HG03196 (cell line): ENCODE data around the gene CFAP410.

Source experiments
- ATAC-seq: cut with Tn5 transposase; IDR thresholded peaks from one replicate; pipeline ENCODE4 v1.9.1; 2021; ENCODE audit not compliant: unreplicated experiment

The CFAP410 gene

DNA sequence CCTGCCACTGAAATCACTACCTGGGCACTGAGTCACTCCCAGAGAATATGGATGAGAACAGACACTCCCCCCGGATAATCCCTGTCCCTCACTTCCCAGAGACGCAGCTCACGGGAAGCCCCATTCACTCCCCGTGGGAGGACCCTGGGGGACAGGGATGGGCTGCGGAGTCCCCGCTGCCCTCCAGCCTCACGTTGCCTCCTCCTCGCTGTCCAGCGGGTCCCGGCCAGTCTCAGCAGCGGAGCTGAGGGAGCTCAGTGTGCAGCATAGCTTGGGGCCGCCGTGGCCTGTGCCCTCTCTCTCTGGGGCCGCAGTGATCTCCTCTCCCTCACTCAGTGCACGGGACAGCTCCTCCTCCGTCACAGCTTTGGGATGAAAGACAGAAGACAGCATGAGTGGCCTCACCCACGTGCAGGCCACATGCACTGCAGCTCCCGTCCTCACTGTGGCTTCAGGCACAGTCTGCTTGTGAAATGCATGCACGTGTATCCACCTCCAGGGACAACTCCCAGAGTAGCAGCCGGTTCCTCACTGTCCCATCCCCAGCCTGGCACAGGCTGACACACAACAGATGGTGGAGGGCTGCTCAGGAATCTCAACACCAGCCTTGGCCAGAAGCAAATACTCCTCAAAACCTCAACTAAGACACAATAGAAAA lies 7.4 kb downstream of the CFAP410 start:
- no peak for ATAC-seq

DNA sequence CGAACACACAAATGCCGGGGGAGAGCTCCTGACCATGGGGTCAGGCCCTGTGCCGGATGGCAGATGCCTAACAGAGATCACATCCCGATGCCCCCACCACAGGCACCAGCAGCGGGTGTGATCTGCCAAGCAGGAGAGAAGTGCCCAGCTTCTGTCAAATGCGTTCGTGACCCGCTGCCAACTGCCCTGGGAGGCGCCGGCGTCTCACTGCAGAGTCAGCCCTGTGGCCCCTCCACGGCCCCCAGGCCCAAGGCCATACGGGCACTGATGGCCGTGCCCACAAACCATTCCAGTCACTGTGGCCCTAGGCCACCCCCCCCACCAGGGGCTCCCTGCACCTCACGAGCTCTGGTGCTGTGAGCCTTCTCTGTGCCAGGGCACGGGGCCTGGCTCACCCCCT lies 8.0 kb downstream of the CFAP410 start:
- no peak for ATAC-seq

- no peak for ATAC-seq
These were observed 8.5 kb downstream of the CFAP410 start for GRCh38 chr21:44330698-44331097.

DNA sequence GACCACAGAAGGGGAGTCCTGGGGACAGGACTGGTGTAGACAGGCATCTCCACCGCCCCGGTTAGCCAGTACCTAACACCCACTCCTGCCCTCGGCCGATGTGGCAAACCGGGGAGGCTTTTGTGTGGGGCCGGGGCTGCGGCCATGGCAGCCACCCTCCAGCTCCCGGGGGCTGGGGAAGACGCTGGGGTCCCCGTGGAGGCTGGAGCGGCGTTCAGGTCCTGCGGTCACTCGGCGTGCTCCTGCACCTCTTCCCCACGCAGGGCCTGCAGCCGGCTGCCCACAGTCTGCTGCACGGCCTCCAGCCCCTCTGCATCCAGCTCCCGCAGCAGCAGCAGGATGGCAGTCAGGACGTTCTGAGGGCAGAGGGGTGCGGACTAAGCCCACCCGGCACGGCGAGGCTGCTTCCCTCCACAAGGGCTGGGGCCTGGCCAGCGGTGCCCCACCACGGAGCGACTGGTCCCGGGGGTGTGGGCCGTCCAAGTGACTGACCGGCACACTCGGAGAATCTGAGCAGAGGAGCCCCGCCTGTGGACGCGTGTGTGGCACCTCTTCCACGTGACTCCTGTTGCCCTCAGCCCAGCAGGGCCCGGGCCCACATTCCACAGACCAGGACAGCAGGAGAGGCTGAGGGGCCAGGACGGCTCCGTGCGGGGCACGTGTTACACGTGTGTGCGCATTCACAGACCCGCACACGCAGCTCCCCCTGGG lies 9.1 kb downstream of the CFAP410 start:
- ATAC-seq = no peak

GRCh38 chr21:44329086-44329889 lies 9.9 kb downstream of the CFAP410 start:
- ATAC-seq = no peak

DNA sequence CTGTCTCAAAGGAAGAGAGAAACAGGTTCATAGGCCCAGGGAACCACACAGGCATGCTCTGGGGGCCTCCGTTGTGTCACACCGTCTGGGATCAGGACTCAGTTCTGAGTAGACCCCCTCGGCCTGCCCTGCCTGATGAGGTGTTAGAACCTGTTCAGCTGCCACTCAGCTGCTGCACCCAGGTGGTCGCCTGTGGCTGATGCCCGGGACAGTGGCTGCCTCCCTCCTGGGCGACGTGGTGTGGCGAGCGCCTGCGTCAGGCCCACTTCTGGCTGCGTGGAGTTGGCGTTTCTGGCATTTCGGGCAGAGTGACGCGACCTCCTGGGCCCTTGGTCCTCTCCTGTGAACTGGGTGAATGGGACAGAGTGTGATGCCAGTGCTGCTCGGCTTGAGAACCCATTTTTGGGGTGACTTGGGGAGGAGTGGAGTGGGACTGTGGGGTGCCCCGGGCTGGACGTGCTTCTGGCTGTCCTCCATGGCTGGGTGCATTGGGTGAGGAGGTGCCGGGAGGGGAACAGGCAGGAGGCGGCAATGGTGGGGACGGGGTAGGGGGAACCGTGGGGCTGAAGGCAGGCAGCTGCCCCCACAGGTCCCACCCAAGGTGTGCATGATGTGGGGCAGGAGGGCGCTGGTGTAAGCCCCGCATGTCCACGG lies 10.8 kb downstream of the CFAP410 start:
- ATAC-seq = no peak

DNA sequence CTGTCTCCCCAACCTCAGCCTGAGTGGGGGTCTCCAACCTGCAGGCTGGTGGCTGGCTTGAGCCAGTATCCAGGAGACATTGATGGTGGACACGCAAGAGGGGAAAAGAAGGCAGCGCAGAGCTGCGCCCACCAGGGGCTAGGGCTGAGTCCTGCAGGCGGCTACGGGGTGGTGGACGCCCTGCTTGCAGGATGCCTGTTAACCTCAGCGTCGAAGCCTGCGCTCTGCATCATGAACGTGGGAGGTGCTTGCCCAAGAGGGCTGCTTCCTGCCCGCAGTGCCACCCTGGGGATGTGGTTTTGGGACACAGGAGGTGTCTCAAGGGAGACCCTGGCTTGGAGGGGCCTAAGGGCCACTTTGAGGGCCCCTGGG lies 11.6 kb downstream of the CFAP410 start:
- no peak for ATAC-seq

DNA sequence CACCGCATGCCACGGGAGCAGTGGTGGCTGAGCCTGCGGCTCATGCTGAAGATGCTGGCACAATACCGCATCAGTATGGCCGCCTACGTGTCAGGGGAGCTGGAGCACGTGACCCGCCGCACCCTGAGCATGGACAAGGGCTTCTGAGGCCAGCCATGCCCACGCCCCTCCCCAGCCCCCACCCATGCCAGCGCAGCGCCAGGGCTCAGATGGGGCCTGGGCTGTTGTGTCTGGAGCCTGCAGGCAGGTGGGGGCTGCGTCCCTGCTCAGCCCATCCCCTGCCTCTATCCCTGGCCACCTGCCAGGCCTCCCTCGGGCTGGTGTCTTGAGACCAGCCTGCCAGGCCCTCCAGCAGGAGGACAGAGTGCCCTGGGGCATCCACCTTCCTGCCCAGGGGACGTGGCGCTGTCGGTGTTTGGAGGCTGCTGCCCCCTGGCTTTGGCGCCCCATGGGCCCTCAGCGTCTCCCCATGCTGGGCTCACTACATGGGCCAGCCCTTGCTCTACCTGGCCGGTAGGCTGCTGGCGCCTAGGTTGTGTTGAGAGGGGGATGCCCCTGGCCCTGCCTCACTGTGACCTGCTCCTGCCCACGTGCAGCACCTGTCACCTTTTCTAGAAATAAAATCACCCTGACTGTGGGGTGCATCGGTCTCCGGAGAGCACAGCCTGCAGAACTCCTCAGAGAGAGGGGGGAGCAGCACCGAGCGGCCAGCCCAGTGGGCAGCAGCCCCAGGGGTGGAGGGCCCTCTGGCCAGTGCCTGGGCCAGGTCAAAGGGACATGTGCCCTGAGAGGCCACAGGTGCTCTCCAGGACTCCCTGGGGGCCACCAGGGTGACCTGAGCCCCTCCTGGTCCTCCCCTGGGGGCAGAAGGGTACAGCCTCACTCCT lies 12.2 kb downstream of the CFAP410 start:
- no peak for ATAC-seq

GRCh38 chr21:44326272-44326647 lies 12.9 kb downstream of the CFAP410 start:
- ATAC-seq = no peak

GRCh38 chr21:44325386-44326271 lies 13.6 kb downstream of the CFAP410 start:
- ATAC-seq = no peak

DNA sequence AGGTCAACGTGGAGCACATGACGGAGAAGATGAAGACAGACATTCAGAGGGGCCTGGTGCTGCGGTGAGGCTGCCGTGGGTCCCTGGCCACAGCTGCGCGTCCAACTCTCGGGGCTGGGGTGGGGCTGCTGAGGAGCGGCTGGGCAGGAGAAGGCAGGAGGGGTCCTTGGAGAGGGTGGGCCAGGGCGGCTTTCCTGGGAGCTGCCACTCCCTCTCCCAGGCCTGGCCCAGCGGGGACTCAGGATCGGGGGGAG lies 14.4 kb downstream of the CFAP410 start:
- ATAC-seq = no peak

DNA sequence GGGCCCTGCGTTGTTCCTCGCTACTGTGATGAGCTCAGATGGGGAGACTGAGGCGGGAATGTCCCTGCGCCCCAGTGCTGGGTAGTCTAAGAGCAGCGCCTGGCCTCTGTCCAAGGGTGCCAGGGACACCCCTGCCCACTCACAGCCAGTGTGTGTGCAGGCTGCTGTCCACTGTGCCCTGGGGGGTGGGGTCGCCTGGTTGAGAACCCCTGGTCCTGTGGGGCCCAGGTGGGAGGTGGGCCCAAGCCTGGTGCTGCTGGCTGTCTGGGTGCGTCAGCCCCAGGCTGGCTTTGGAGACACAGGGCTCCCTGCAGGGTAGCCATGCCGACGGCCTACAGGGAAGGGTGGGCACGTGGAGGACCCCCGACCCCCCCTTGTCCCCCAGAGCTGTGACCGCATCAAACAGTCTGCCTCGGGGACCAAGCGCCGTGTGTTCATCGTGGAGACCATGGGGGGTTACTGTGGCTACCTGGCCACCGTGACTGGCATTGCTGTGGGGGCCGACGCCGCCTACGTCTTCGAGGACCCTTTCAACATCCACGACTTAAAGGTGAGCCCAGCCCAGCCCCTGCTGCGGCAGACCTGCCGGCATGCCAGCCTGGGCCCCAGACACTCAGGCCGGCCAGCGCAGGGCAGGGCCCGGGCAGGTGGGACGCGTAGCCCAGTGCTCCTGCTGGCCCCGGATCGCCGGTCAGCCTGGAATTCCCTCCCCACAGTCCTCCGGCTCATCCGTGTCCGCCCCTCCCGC lies 14.9 kb downstream of the CFAP410 start:
- ATAC-seq = no peak

GRCh38 chr21:44323591-44323990 lies 15.6 kb downstream of the CFAP410 start:
- no peak for ATAC-seq

DNA sequence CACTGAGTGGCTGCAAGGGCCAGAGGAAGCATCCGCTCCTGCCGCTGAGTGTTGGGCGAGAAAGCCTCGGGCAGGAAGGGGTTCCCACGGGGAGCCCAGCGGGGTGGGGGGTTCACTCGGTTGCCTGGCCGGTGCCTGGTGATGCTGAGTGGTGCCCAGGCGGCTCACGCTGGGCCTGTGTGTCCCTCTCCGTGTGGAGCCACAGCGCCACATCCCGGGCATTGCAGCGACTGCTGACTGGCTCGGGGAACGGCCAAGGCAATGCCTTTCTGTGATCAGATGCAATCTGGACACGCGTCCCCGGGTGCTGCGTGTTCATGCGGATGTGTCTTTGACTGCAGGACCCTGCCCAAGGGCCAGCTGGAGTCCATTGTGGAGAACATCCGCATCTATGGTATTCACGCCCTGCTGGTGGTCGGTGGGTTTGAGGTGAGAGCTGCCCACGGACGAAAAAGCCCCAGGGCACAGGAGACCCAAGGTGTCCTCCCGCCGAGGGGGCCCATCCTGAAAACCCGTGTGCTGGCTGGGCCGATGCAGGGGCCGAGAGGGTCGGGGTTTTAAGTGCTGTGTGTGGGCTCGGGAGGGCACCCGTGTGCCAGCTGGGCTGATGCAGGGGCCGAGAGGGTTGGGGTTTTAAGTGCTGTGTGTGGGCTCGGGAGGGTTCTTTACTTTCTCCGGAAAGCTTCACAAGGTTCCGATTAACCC lies 16.4 kb downstream of the CFAP410 start:
- ATAC-seq = no peak

- no peak for ATAC-seq
These were observed 17.2 kb downstream of the CFAP410 start for GRCh38 chr21:44321846-44322450.

GRCh38 chr21:44320847-44321246 lies 18.3 kb downstream of the CFAP410 start:
- ATAC-seq = no peak

DNA sequence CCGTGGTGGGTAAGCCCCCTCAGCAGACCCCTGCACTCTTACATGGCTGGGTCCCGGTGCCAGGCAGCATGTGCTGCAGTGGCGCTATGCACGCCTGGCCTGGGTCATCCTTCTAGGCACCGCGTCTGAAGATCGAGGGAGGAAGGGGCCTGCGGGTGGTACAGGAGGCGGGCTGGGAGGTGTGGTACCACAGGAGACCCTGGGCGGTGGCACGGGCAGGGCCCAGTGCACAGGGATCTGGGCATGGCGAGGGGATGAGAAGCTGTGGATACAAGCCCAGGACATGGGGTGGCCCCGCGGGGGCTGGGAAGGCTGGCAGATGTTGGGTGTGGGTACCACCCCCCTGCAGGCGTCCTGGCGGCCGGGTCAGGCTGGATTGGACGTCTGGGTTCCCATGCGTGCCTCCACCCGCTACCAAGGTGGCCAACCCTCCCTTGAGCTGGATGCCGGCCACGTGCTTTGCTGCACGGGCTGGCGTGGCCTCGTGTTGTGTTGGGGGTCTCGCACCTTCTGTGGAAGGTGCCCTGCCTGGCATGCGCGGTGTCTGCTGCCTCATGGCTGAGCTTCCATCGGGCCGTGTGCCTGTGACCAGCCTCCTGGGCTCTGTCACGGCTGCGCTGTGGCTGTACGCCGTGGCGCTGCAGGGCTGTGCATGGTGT lies 19.7 kb downstream of the CFAP410 start:
- ATAC-seq = no peak
